ENCODE measurements around the gene FOXA1.
"Not testable (repeated sequence)": the region's sequence is repeated elsewhere in the genome, so short reads cannot be mapped to it uniquely, and the experiment has no call there.

Gene FOXA1

GRCh38 chr14:37588956-37589714 lies 5.9 kb downstream of the FOXA1 start:
- DNase-seq: no peak

GRCh38 chr14:37588667-37588955 lies 6.4 kb downstream of the FOXA1 start:
- no peak for DNase-seq

GRCh38 chr14:37587881-37588666 lies 7.0 kb downstream of the FOXA1 start:
- DNase-seq: no peak

GRCh38 chr14:37587131-37587803 lies 7.8 kb downstream of the FOXA1 start:
- no peak for DNase-seq

- DNase-seq: no peak
These were observed 8.3 kb downstream of the FOXA1 start for GRCh38 chr14:37586797-37587130.

- DNase-seq: no peak
These were observed 8.9 kb downstream of the FOXA1 start for GRCh38 chr14:37585971-37586796.

GRCh38 chr14:37585101-37585511 lies 9.9 kb downstream of the FOXA1 start:
- no peak for DNase-seq

GRCh38 chr14:37584211-37585100 lies 10.6 kb downstream of the FOXA1 start:
- no peak for DNase-seq

GRCh38 chr14:37583358-37584210 lies 11.5 kb downstream of the FOXA1 start:
- no peak for DNase-seq

GRCh38 chr14:37580146-37580545 lies 14.9 kb downstream of the FOXA1 start:
- DNase-seq: no peak

- no peak for DNase-seq
These were observed 15.8 kb downstream of the FOXA1 start for GRCh38 chr14:37579274-37579673.

GRCh38 chr14:37573356-37573755 lies 21.7 kb downstream of the FOXA1 start:
- no peak for DNase-seq

GRCh38 chr14:37571391-37571790 lies 23.7 kb downstream of the FOXA1 start:
- no peak for DNase-seq

GRCh38 chr14:37569729-37570128 lies 25.3 kb downstream of the FOXA1 start:
- DNase-seq: no peak

- DNase-seq: no peak
These were observed 28.2 kb downstream of the FOXA1 start for GRCh38 chr14:37566811-37567371.

- DNase-seq: no peak
These were observed 29.5 kb downstream of the FOXA1 start for GRCh38 chr14:37565550-37565949.

GRCh38 chr14:37563189-37563588 lies 31.9 kb downstream of the FOXA1 start:
- DNase-seq: no peak

GRCh38 chr14:37559386-37559785 lies 35.7 kb downstream of the FOXA1 start:
- DNase-seq: no peak

- DNase-seq: no peak
These were observed 36.3 kb downstream of the FOXA1 start for GRCh38 chr14:37558740-37559139.

GRCh38 chr14:37555596-37555995 lies 39.5 kb downstream of the FOXA1 start:
- not testable (repeated sequence) for DNase-seq
